ENCODE data around the gene URB2. TPM values are rescaled to one million over a fixed set of nuclear protein-coding genes. Genes with fewer than 3 reads are reported as not detected.

The URB2 gene
- total RNA-seq, 6 donors from 2014 or later: 3.4 to 26.2 (median 7.2) TPM

- TF ChIP-seq, protein P1, sequence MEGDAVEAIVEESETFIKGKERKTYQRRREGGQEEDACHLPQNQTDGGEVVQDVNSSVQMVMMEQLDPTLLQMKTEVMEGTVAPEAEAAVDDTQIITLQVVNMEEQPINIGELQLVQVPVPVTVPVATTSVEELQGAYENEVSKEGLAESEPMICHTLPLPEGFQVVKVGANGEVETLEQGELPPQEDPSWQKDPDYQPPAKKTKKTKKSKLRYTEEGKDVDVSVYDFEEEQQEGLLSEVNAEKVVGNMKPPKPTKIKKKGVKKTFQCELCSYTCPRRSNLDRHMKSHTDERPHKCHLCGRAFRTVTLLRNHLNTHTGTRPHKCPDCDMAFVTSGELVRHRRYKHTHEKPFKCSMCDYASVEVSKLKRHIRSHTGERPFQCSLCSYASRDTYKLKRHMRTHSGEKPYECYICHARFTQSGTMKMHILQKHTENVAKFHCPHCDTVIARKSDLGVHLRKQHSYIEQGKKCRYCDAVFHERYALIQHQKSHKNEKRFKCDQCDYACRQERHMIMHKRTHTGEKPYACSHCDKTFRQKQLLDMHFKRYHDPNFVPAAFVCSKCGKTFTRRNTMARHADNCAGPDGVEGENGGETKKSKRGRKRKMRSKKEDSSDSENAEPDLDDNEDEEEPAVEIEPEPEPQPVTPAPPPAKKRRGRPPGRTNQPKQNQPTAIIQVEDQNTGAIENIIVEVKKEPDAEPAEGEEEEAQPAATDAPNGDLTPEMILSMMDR (IDR thresholded peaks at IDR 0.05): peak; percentile 76 to 94 (median 90)
- no peak for TF ChIP-seq EP300 (IDR thresholded peaks at IDR 0.05)
These were observed 35.2 kb downstream of the URB2 start for GRCh38 chr1:229661022-229661877.

DNA sequence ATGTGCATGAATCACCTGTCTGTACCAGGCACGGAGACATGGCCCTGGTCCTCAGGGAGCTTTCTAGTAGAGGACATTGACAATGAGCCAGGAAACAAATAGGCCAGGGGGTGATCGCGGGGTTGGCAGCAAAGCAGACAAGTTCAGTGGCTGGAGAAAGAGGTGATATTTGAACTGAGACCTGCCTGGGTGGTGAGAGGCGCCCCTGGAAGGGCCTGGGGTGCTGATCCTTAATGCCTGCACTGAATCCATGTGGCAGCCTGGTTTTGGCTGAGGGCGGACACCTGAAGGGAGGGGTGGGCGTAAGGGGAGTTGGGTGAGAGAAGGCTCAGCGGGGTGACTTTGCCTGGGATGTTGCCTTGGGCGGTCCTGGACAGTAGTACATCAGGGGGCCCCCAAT, 35.9 kb downstream of the URB2 start:
- Histone ChIP-seq H3K27me3 (no peaks in the 10 kb centered on the region), H3K36me3 (peaks cover 0 to 38% (median 19%) of the 10 kb centered on the region in 4 donors), H3K4me1 (peaks cover 2 to 19% (median 15%) of the 10 kb centered on the region in 4 donors), H3K4me3 (no peak overlapping the region), H3K27ac (no peak overlapping the region), H3K9me3 (no peaks in the 10 kb centered on the region)
- 96 to 98% methylated on average over 7 to 8 of the region's 8 CpGs for WGBS, 2 donors
- DNase-seq (no peak), ATAC-seq (ENCODE audit: low FRiP score in 2 of 2) (no peak)
- TF ChIP-seq POLR2A (IDR thresholded peaks at IDR 0.05): no peak
- no peak for TF ChIP-seq EP300 (IDR thresholded peaks at IDR 0.05)
- TF ChIP-seq, protein P1 (IDR thresholded peaks at IDR 0.05): no peak
- TF ChIP-seq POLR2AphosphoS5 (IDR thresholded peaks at IDR 0.05): no peak

More at GRCh38 chr1:229661022-229661877, 35.2 kb downstream of the URB2 start:
- H3K9me3 ChIP-seq: no peaks in the 10 kb centered on the region
- ATAC-seq (ENCODE audit: low FRiP score in 2 of 2) (peak; percentile 92 to 93), DNase-seq (peak; percentile 62 to 88)
- 55 to 78% methylated on average over 12 to 19 of the region's 19 CpGs for WGBS, 2 donors
- peaks cover 0 to 44% (median 21%) of the 10 kb centered on the region in 4 donors for H3K36me3 ChIP-seq
- H3K27ac ChIP-seq: no peak overlapping the region
- H3K4me1 ChIP-seq: peaks cover 2 to 19% (median 15%) of the 10 kb centered on the region in 4 donors
- no peak overlapping the region for H3K4me3 ChIP-seq
- no peaks in the 10 kb centered on the region for H3K27me3 ChIP-seq

- WGBS, 2 donors: 42 to 52% methylated on average over 9 of the region's 9 CpGs
- DNase-seq (peak in 1 of 2 donors; percentile 36), ATAC-seq (ENCODE audit: low FRiP score in 2 of 2) (no peak)
- Histone ChIP-seq H3K4me1 (peaks cover 2 to 19% (median 15%) of the 10 kb centered on the region in 4 donors), H3K27ac (peak overlapping the region in 1 of 4 donors; percentile 45), H3K9me3 (no peaks in the 10 kb centered on the region), H3K36me3 (peaks cover 0 to 17% (median 7%) of the 10 kb centered on the region in 4 donors), H3K4me3 (no peak overlapping the region), H3K27me3 (no peaks in the 10 kb centered on the region)
- no peak for TF ChIP-seq EP300 (IDR thresholded peaks at IDR 0.05)
- TF ChIP-seq POLR2AphosphoS5 (IDR thresholded peaks at IDR 0.05): peak in 1 of 2 donors; percentile 15
These were observed 38.2 kb downstream of the URB2 start for GRCh38 chr1:229664133-229664689.

GRCh38 chr1:229665912-229666558, 40.0 kb downstream of the URB2 start:
- TF ChIP-seq POLR2AphosphoS5 (IDR thresholded peaks at IDR 0.05): no peak
- TF ChIP-seq EP300 (IDR thresholded peaks at IDR 0.05): no peak
- TF ChIP-seq, protein P1 (IDR thresholded peaks at IDR 0.05): no peak
- TF ChIP-seq POLR2A (IDR thresholded peaks at IDR 0.05): no peak
- Histone ChIP-seq H3K4me3 (no peak overlapping the region), H3K36me3 (peaks cover 0 to 2% (median under 1%) of the 10 kb centered on the region in 4 donors), H3K4me1 (peaks cover 2 to 19% (median 15%) of the 10 kb centered on the region in 4 donors), H3K27ac (no peak overlapping the region), H3K27me3 (no peaks in the 10 kb centered on the region), H3K9me3 (no peaks in the 10 kb centered on the region)
- ATAC-seq (ENCODE audit: low FRiP score in 2 of 2): no peak
- 92 to 94% methylated on average over 5 to 7 of the region's 7 CpGs for WGBS, 2 donors
- no peak for DNase-seq

- Histone ChIP-seq H3K9me3 (no peaks in the 10 kb centered on the region), H3K36me3 (no peaks in the 10 kb centered on the region), H3K4me1 (peaks cover 0 to 15% (median 12%) of the 10 kb centered on the region in 4 donors), H3K4me3 (no peak overlapping the region), H3K27ac (no peak overlapping the region), H3K27me3 (no peaks in the 10 kb centered on the region)
- ATAC-seq (ENCODE audit: low FRiP score in 2 of 2) (no peak), DNase-seq (no peak)
- whole genome bisulfite sequencing, 2 donors: 89 to 95% methylated on average over 3 to 4 of the region's 4 CpGs
- TF ChIP-seq, protein P1 (IDR thresholded peaks at IDR 0.05): no peak
- TF ChIP-seq POLR2AphosphoS5 (IDR thresholded peaks at IDR 0.05) (no peak), POLR2A (IDR thresholded peaks at IDR 0.05) (no peak)
These were observed 40.5 kb downstream of the URB2 start for GRCh38 chr1:229666585-229666984.
